HEK293 (cell line): ENCODE measurements around the gene ATP2A3.

ENCODE experiments used
- CTCF ChIA-PET: fragments of 350-600 bp; formaldehyde crosslinking; extraction: SDS; loops from one replicate; lab custom pipeline; 2021; ENCODE audit warnings: antibody characterized with exemption; lab: Yijun Ruan, JAX
- POLR2A ChIA-PET: fragments of 300-600 bp; formaldehyde crosslinking; extraction: SDS; loops from one replicate; lab custom pipeline; 2020; ENCODE audit warnings: antibody characterized with exemption, inconsistent platforms; lab: Yijun Ruan, JAX
- H3K27ac ChIP-seq: fragments of 200-500 bp; sonication (Bioruptor generic); 2 replicates; pipeline ENCODE4 v1.5.1; 2014; ENCODE audit warnings: low read depth, low read length, control low read depth, inconsistent platforms; ENCODE audit errors: extremely low read depth
- H3K36me3 ChIP-seq, 2 experiments: fragments of 200-500 bp in 1 of 2; sonication (Bioruptor generic) in 1 of 2; 1 replicate in 1 of 2; 2 replicates in 1 of 2; pipeline ENCODE4 v1.5.1; 2014 to 2017; ENCODE audit warnings: inconsistent platforms in 2 of 2, low read length in 2 of 2; ENCODE audit not compliant: control insufficient read depth in 2 of 2, insufficient read depth in 1 of 2
- H3K4me1 ChIP-seq: fragments of 200-500 bp; sonication (Bioruptor generic); 2 replicates; pipeline ENCODE4 v1.5.1; 2014; ENCODE audit warnings: mild to moderate bottlenecking, low read length, inconsistent platforms; ENCODE audit not compliant: control insufficient read depth, insufficient read depth
- H3K4me3 ChIP-seq: 2 replicates; pipeline ENCODE4 v1.5.1; 2011; ENCODE audit warnings: low read depth, mild to moderate bottlenecking, control low read depth, low read length, moderate library complexity
- H3K9me3 ChIP-seq: fragments of 200-500 bp; sonication (Bioruptor generic); 2 replicates; pipeline ENCODE4 v1.5.1; 2014; ENCODE audit warnings: low read depth, low read length, inconsistent platforms; ENCODE audit not compliant: control insufficient read depth, insufficient read depth
- GLIS1 ChIP-seq: fragments of 450-650 bp; formaldehyde crosslinking; IDR thresholded peaks from 2 replicates; pipeline ENCODE4 v1.5.1; 2016; ENCODE audit warnings: missing biosample characterization, missing genetic modification characterization
- GLIS2 ChIP-seq: fragments of 450-650 bp; formaldehyde crosslinking; IDR thresholded peaks from 2 replicates; pipeline ENCODE4 v1.5.1; 2016; ENCODE audit warnings: missing biosample characterization, missing genetic modification characterization
- KLF1 ChIP-seq: fragments of 450-650 bp; formaldehyde crosslinking; IDR thresholded peaks from 2 replicates; pipeline ENCODE4 v1.5.1; 2016; ENCODE audit warnings: missing biosample characterization, missing genetic modification characterization
- KLF10 ChIP-seq: fragments of 450-650 bp; IDR thresholded peaks from 2 replicates; pipeline ENCODE4 v1.5.1; 2018; ENCODE audit warnings: missing biosample characterization, mild to moderate bottlenecking, missing genetic modification characterization
- SCRT2 ChIP-seq: fragments of 450-650 bp; formaldehyde crosslinking; IDR thresholded peaks from 2 replicates; pipeline ENCODE4 v1.5.1; 2016; ENCODE audit warnings: missing biosample characterization, missing genetic modification characterization
- ZBTB17 ChIP-seq: fragments of 450-650 bp; formaldehyde crosslinking; IDR thresholded peaks from 2 replicates; pipeline ENCODE4 v1.5.1; 2016; ENCODE audit warnings: missing biosample characterization, missing genetic modification characterization
- ZIC2 ChIP-seq: fragments of 450-650 bp; formaldehyde crosslinking; IDR thresholded peaks from 2 replicates; pipeline ENCODE4 v1.5.1; 2016; ENCODE audit warnings: missing biosample characterization, missing genetic modification characterization
- ZNF114 ChIP-seq: fragments of 450-650 bp; formaldehyde crosslinking; IDR thresholded peaks from 2 replicates; pipeline ENCODE4 v1.5.0; 2017; ENCODE audit warnings: missing biosample characterization, missing genetic modification characterization
- ZNF274 ChIP-seq, 2 experiments: fragments of 200-500 bp in 1 of 2; fragments of 450-650 bp in 1 of 2; sonication (Bioruptor generic) in 1 of 2; formaldehyde crosslinking in 1 of 2; IDR thresholded peaks; 2 replicates each; pipeline versions ENCODE4 v1.5.1 to v1.6.1; 2014 to 2016; ENCODE audit warnings: borderline replicate concordance in 1 of 2, inconsistent platforms in 1 of 2, low read length in 1 of 2, missing biosample characterization in 1 of 2, missing genetic modification characterization in 1 of 2
- ZNF341 ChIP-seq: fragments of 450-650 bp; formaldehyde crosslinking; IDR thresholded peaks from 2 replicates; pipeline ENCODE4; 2016; ENCODE audit warnings: low read depth, missing biosample characterization, missing genetic modification characterization
- ZNF366 ChIP-seq: fragments of 450-650 bp; formaldehyde crosslinking; conservative IDR thresholded peaks from 2 replicates; pipeline ENCODE4 v1.5.1; 2016; ENCODE audit warnings: missing biosample characterization, missing genetic modification characterization
- ZNF404 ChIP-seq: fragments of 450-650 bp; formaldehyde crosslinking; IDR thresholded peaks from 2 replicates; pipeline ENCODE4 v1.5.1; 2017; ENCODE audit warnings: missing biosample characterization, missing genetic modification characterization
- ZNF433 ChIP-seq: fragments of 450-650 bp; formaldehyde crosslinking; IDR thresholded peaks from 2 replicates; pipeline ENCODE4 v1.5.1; 2016; ENCODE audit warnings: missing biosample characterization, missing genetic modification characterization, low read depth
- ZNF510 ChIP-seq: fragments of 450-650 bp; formaldehyde crosslinking; IDR thresholded peaks from 2 replicates; pipeline ENCODE4 v1.5.1; 2018; ENCODE audit warnings: mild to moderate bottlenecking, missing genetic modification characterization, missing biosample characterization; ENCODE audit not compliant: insufficient replicate concordance
- ZNF600 ChIP-seq: fragments of 450-650 bp; formaldehyde crosslinking; IDR thresholded peaks from 2 replicates; pipeline ENCODE4 v1.5.1; 2016; ENCODE audit warnings: missing biosample characterization, missing genetic modification characterization
- ZNF837 ChIP-seq: fragments of 450-650 bp; formaldehyde crosslinking; IDR thresholded peaks from 2 replicates; pipeline ENCODE4 v1.5.1; 2016; ENCODE audit warnings: missing biosample characterization, missing genetic modification characterization
- TF ChIP-seq, protein P1 (sequence below): fragments of 450-650 bp; IDR thresholded peaks from 2 replicates; pipeline ENCODE4 v1.5.1; 2018; ENCODE audit warnings: missing biosample characterization, missing genetic modification characterization
- TF ChIP-seq, protein P2 (sequence below): fragments of 450-650 bp; formaldehyde crosslinking; IDR thresholded peaks from 2 replicates; pipeline ENCODE4 v1.5.1; 2016; ENCODE audit warnings: missing biosample characterization, missing genetic modification characterization
- TF ChIP-seq, protein P3 (sequence below): fragments of 450-650 bp; formaldehyde crosslinking; IDR thresholded peaks from 2 replicates; pipeline ENCODE4 v1.5.1; 2016; ENCODE audit warnings: missing biosample characterization, missing genetic modification characterization
- TF ChIP-seq, protein P4 (sequence below): fragments of 450-650 bp; formaldehyde crosslinking; IDR thresholded peaks from 2 replicates; pipeline ENCODE4 v1.5.1; 2016; ENCODE audit warnings: missing biosample characterization, missing genetic modification characterization

ATP2A3 gene

DNA sequence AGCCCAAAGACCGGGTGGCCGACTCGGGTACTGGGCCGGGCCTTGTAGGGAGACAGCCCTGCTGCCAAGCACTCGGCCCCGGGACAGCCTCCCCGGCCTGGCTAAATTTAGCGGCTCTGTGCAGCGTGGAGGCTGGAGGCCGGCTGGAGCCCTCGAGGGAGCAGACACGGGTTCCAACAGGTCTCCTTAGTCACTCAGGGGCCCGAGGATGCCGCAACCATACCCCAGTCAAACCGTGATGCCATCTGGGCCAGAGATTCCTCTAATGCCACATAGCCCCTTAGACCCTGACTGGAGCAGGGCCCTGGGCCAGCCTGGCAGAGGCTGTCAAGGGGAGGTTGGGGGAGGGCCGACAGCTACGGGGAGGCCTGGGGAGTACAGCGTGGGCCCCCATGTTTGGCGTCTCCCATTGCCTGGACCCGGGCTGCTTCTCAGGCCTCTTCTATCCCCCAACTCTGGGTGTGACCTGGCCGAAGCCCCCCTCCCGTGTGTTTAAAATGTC, 45.1 kb downstream of the ATP2A3 start:
- ChIA-PET POLR2A (no interaction called here), CTCF (interaction anchor here (0.6 to 1.0 kb wide), 2 partner anchors 22 to 86 kb away, joined by 4 read pairs; no protein-coding TSS in a partner anchor)
- peaks cover 2% of the 10 kb centered on the region; the same call in 1 of the 2 replicates for H3K4me1 ChIP-seq
- no peaks in the 10 kb centered on the region for H3K9me3 ChIP-seq
- no peak overlapping the region for H3K27ac ChIP-seq
- no peak overlapping the region for H3K4me3 ChIP-seq
- TF ChIP-seq ZNF510 (tag by site-specific recombination) (no peak), ZNF114 (tag by site-specific recombination) (no peak), SCRT2 (tag by site-specific recombination) (peak; percentile 30; the same call in 1 of the 2 replicates), ZBTB17 (tag by site-specific recombination) (no peak)
- H3K36me3 ChIP-seq, result no peaks in the 10 kb centered on the region

DNA sequence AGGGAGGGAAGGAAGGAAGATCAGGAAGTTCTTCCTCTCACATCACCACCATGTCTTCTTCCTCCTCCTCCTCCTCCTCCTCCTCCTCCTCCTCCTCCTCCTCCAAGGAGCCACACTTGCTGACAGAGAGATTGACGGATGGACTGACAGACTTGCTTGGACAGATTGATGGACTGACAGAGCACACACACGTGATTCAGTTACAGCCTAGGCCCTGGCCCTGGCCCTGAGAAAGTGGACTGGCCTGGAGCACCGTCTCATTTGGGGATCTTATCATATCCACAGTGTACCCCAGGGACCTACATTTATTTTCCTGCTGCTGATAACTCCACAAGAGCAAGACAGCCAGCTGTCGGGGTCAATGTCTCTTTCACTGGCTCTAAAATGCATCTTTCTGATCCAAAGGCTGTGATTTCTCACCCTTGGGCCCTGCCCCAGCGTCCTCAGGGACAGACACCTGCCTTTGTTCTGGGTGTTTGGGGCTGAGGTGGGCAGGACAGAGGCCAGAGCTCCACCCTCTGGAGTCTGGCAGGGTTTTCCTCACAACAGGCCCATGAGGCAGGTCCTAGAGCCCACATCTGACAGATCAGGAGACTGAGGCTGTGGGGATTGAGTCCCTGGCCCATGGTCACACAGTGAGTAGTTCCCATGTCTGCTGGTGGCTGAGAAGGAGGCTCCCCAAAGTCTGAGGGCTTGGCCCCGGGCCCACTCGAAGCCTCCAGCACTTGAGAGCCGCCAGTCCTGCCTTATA, 45.7 kb downstream of the ATP2A3 start:
- ChIA-PET POLR2A (no interaction called here), CTCF (interaction anchor here (1.0 to 2.7 kb wide), 2 partner anchors 86 to 87 kb away, joined by 4 to 19 read pairs; no protein-coding TSS in a partner anchor)
- H3K36me3 ChIP-seq, result no peaks in the 10 kb centered on the region
- TF ChIP-seq ZNF366 (tag by site-specific recombination) (peak; percentile 84), ZNF433 (tag by site-specific recombination) (no peak)
- TF ChIP-seq, protein P1, sequence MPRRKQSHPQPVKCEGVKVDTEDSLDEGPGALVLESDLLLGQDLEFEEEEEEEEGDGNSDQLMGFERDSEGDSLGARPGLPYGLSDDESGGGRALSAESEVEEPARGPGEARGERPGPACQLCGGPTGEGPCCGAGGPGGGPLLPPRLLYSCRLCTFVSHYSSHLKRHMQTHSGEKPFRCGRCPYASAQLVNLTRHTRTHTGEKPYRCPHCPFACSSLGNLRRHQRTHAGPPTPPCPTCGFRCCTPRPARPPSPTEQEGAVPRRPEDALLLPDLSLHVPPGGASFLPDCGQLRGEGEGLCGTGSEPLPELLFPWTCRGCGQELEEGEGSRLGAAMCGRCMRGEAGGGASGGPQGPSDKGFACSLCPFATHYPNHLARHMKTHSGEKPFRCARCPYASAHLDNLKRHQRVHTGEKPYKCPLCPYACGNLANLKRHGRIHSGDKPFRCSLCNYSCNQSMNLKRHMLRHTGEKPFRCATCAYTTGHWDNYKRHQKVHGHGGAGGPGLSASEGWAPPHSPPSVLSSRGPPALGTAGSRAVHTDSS (tag by site-specific recombination), result peak; percentile 84
- H3K9me3 ChIP-seq, result no peaks in the 10 kb centered on the region
- no peak overlapping the region for H3K27ac ChIP-seq
- no peak overlapping the region for H3K4me3 ChIP-seq
- peaks cover 2% of the 10 kb centered on the region; the same call in 1 of the 2 replicates for H3K4me1 ChIP-seq

DNA sequence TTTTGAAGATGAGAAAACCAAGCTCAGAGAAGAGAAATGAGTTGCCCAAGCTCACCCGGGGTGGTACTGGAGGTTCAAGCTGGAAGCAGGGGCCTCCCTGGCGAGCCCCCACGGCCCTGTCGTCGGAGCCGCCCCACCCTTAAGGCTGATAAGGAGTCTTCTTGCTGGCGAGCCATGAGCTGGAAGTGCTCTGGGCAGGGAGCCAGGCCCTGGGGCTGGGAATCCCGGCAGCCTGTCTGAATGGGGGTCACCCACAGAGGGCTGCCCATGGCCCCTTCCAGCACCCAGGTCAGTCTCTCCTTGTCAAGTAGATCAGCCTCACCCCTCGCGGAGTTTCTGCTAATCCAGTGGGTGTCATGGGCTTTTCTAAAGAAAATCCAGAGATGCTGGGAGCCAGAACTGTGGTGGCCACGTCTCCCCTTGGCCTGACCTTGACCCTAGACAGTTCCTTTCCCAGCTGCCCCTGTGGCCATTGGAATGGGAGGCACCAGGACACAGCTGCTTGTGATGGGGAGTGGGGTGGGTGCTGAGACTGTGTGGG, 46.8 kb downstream of the ATP2A3 start:
- CTCF ChIA-PET, result interaction anchor here (0.6 to 2.7 kb wide), 9 partner anchors 11 to 469 kb away, joined by 3 to 19 read pairs (median 5); partner anchors contain the start of gene CAMKK1
- POLR2A ChIA-PET, result interaction anchor here (1.5 to 1.9 kb wide), 2 partner anchors 24 to 48 kb away, joined by 4 to 6 read pairs; partner anchors contain the start of gene CAMKK1
- Histone ChIP-seq H3K36me3 (no peaks in the 10 kb centered on the region), H3K4me1 (peaks cover 2% of the 10 kb centered on the region; the same call in 1 of the 2 replicates), H3K27ac (no peak overlapping the region), H3K4me3 (no peak overlapping the region), H3K9me3 (no peaks in the 10 kb centered on the region)
- TF ChIP-seq ZIC2 (tag by site-specific recombination) (peak; percentile 75), GLIS1 (peak; percentile 75), ZNF600 (0 out of 2 replicates have a peak, but pooled peaks have one; percentile 44), ZNF404 (tag by site-specific recombination) (no peak), KLF1 (peak; percentile 79), ZNF837 (tag by site-specific recombination) (no peak), ZNF341 (tag by site-specific recombination) (peak; percentile 78), KLF10 (no peak), ZNF274 (IDR thresholded peaks at IDR 0.05; ENCODE audit: low read length) (no peak), ZNF274 (tag by site-specific recombination; IDR thresholded peaks at IDR 0.05; ENCODE audit: borderline replicate concordance) (no peak), GLIS2 (tag by site-specific recombination) (peak; percentile 77)
- TF ChIP-seq, protein P2, sequence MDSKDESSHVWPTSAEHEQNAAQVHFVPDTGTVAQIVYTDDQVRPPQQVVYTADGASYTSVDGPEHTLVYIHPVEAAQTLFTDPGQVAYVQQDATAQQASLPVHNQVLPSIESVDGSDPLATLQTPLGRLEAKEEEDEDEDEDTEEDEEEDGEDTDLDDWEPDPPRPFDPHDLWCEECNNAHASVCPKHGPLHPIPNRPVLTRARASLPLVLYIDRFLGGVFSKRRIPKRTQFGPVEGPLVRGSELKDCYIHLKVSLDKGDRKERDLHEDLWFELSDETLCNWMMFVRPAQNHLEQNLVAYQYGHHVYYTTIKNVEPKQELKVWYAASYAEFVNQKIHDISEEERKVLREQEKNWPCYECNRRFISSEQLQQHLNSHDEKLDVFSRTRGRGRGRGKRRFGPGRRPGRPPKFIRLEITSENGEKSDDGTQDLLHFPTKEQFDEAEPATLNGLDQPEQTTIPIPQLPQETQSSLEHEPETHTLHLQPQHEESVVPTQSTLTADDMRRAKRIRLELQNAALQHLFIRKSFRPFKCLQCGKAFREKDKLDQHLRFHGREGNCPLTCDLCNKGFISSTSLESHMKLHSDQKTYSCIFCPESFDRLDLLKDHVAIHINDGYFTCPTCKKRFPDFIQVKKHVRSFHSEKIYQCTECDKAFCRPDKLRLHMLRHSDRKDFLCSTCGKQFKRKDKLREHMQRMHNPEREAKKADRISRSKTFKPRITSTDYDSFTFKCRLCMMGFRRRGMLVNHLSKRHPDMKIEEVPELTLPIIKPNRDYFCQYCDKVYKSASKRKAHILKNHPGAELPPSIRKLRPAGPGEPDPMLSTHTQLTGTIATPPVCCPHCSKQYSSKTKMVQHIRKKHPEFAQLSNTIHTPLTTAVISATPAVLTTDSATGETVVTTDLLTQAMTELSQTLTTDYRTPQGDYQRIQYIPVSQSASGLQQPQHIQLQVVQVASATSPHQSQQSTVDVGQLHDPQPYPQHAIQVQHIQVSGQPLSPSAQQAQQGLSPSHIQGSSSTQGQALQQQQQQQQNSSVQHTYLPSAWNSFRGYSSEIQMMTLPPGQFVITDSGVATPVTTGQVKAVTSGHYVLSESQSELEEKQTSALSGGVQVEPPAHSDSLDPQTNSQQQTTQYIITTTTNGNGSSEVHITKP (tag by site-specific recombination), result peak; percentile 58
- TF ChIP-seq, protein P3, sequence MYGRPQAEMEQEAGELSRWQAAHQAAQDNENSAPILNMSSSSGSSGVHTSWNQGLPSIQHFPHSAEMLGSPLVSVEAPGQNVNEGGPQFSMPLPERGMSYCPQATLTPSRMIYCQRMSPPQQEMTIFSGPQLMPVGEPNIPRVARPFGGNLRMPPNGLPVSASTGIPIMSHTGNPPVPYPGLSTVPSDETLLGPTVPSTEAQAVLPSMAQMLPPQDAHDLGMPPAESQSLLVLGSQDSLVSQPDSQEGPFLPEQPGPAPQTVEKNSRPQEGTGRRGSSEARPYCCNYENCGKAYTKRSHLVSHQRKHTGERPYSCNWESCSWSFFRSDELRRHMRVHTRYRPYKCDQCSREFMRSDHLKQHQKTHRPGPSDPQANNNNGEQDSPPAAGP (tag by site-specific recombination), result peak; percentile 52; the same call in 1 of the 2 replicates
- TF ChIP-seq, protein P4, sequence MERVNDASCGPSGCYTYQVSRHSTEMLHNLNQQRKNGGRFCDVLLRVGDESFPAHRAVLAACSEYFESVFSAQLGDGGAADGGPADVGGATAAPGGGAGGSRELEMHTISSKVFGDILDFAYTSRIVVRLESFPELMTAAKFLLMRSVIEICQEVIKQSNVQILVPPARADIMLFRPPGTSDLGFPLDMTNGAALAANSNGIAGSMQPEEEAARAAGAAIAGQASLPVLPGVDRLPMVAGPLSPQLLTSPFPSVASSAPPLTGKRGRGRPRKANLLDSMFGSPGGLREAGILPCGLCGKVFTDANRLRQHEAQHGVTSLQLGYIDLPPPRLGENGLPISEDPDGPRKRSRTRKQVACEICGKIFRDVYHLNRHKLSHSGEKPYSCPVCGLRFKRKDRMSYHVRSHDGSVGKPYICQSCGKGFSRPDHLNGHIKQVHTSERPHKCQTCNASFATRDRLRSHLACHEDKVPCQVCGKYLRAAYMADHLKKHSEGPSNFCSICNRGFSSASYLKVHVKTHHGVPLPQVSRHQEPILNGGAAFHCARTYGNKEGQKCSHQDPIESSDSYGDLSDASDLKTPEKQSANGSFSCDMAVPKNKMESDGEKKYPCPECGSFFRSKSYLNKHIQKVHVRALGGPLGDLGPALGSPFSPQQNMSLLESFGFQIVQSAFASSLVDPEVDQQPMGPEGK, result peak; percentile 72
